Smooth muscle cell (in vitro differentiated cells): Measurements from ENCODE around the gene RPS6KA3. TPM values are rescaled to one million over a fixed set of nuclear protein-coding genes. Genes with fewer than 3 reads are reported as not detected.

Experiments used
- DNase-seq: peaks from one replicate; lab custom pipeline; 2025; ENCODE audit not compliant: unreplicated experiment; lab: John Stamatoyannopoulos, UW
- H2AFZ ChIP-seq: fragments of 200-600 bp; sonication (generic); 2 replicates; pipeline ENCODE4 v1.6.0; 2016; ENCODE audit warnings: antibody characterized with exemption, low read depth, mild to moderate bottlenecking
- H3F3A ChIP-seq: fragments of 200-600 bp; sonication (generic); 2 replicates; pipeline ENCODE4 v1.6.0; 2017; ENCODE audit warnings: antibody characterized with exemption, low read depth
- H3K27ac ChIP-seq: fragments of 200-600 bp; sonication (generic); 2 replicates; pipeline ENCODE4 v1.5.1; 2016; ENCODE audit warnings: low read depth, mild to moderate bottlenecking
- H3K27me3 ChIP-seq: fragments of 200-600 bp; sonication (generic); 2 replicates; pipeline ENCODE4 v1.6.1; 2016; ENCODE audit warnings: low read depth, mild to moderate bottlenecking
- H3K36me3 ChIP-seq: fragments of 200-600 bp; sonication (generic); 2 replicates; pipeline ENCODE4 v1.5.1; 2016; ENCODE audit warnings: low read depth
- H3K4me1 ChIP-seq: fragments of 200-600 bp; sonication (generic); 2 replicates; pipeline ENCODE4 v1.5.1; 2016; ENCODE audit warnings: low read depth
- H3K4me2 ChIP-seq: fragments of 200-600 bp; sonication (generic); 2 replicates; pipeline ENCODE4 v1.6.0; 2016; ENCODE audit warnings: mild to moderate bottlenecking
- H3K4me3 ChIP-seq: fragments of 200-600 bp; sonication (generic); 2 replicates; pipeline ENCODE4 v1.5.1; 2016; ENCODE audit warnings: mild to moderate bottlenecking
- H3K79me2 ChIP-seq: fragments of 200-600 bp; sonication (generic); 2 replicates; pipeline ENCODE4 v1.6.0; 2016; ENCODE audit warnings: low read depth, mild to moderate bottlenecking
- H3K9ac ChIP-seq: fragments of 200-600 bp; sonication (generic); 2 replicates; pipeline ENCODE4 v1.6.0; 2016; ENCODE audit warnings: low read depth
- H3K9me3 ChIP-seq: fragments of 200-600 bp; sonication (generic); replicated peaks from 2 replicates; pipeline ENCODE4 v1.5.1; 2016; ENCODE audit warnings: low read depth
- H4K20me1 ChIP-seq: fragments of 200-600 bp; sonication (generic); 2 replicates; pipeline ENCODE4 v1.6.0; 2016; ENCODE audit warnings: low read depth
- WGBS: methylation state at CpG from one replicate; pipeline ENCODE4 v1.1.7; 2016; ENCODE audit warnings: low lambda C conversion rate; 5-methylcytosine and 5-hydroxymethylcytosine counted together
- polyA plus RNA-seq: library from polyadenylated mRNA; unstranded; fragments of >200 nt; fragmentation: Nextera tagmentation; extraction: Ambion mirVana; gene quantifications from 2 replicates; pipeline ENCODE4 v1.2.1, GENCODE V29; 2016
- total RNA-seq: library from RNA; depleted of rRNA; stranded (reverse); fragments of >200 nt; gene quantifications from 2 replicates; pipeline ENCODE4 v1.2.3, GENCODE V29; 2014
- TF ChIP-seq, protein P1 (sequence below): fragments of 200-600 bp; sonication (generic); IDR thresholded peaks from 2 replicates; pipeline ENCODE4 v1.5.1; 2017; ENCODE audit warnings: borderline replicate concordance, mild to moderate bottlenecking, antibody characterized with exemption; ENCODE audit not compliant: insufficient read depth, poor library complexity, severe bottlenecking

The RPS6KA3 gene
- total and polyA plus RNA-seq, 2 experiments from 2014 or later = 15.4 to 37.2 TPM

DNA sequence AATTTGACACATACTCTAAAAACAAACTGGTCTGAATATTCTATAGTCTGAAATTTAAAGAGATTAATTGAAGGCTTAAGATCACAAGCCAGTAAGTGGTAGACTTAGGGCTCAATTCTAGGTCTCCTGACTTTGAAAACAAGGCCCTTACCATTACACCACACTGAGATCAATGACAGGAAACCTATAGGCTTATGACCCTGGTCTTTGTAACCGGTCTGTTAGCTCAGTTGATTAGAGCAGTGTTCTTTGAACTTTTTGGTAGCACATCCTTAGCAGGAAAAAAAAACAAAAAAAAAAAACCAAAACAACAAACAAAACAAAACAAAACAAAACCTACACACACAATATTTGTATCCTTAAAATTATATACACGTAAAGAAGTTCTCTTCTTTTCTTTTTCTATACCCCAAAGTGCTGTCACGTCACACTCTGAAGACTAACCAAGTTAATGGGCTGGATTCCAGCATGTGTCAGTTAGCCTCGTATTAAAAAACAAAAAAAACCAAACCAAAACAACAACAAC, 55.4 kb downstream of the RPS6KA3 start:
- H3K27ac ChIP-seq = no peak overlapping the region
- H3K9me3 ChIP-seq = peaks cover 5% of the 10 kb centered on the region
- TF ChIP-seq, protein P1, sequence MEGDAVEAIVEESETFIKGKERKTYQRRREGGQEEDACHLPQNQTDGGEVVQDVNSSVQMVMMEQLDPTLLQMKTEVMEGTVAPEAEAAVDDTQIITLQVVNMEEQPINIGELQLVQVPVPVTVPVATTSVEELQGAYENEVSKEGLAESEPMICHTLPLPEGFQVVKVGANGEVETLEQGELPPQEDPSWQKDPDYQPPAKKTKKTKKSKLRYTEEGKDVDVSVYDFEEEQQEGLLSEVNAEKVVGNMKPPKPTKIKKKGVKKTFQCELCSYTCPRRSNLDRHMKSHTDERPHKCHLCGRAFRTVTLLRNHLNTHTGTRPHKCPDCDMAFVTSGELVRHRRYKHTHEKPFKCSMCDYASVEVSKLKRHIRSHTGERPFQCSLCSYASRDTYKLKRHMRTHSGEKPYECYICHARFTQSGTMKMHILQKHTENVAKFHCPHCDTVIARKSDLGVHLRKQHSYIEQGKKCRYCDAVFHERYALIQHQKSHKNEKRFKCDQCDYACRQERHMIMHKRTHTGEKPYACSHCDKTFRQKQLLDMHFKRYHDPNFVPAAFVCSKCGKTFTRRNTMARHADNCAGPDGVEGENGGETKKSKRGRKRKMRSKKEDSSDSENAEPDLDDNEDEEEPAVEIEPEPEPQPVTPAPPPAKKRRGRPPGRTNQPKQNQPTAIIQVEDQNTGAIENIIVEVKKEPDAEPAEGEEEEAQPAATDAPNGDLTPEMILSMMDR = no peak
- no peak overlapping the region for H3K4me2 ChIP-seq
- no peaks in the 10 kb centered on the region for H3F3A ChIP-seq
- no peak overlapping the region for H3K9ac ChIP-seq
- no peaks in the 10 kb centered on the region for H3K79me2 ChIP-seq
- H3K4me3 ChIP-seq = no peak overlapping the region
- 52% methylated on average over 4 of the region's 4 CpGs for whole genome bisulfite sequencing
- H2AFZ ChIP-seq = no peak overlapping the region
- no peaks in the 10 kb centered on the region for H3K4me1 ChIP-seq
- no peaks in the 10 kb centered on the region for H3K27me3 ChIP-seq
- H3K36me3 ChIP-seq = no peaks in the 10 kb centered on the region
- no peaks in the 10 kb centered on the region for H4K20me1 ChIP-seq
- DNase-seq = no peak

DNA sequence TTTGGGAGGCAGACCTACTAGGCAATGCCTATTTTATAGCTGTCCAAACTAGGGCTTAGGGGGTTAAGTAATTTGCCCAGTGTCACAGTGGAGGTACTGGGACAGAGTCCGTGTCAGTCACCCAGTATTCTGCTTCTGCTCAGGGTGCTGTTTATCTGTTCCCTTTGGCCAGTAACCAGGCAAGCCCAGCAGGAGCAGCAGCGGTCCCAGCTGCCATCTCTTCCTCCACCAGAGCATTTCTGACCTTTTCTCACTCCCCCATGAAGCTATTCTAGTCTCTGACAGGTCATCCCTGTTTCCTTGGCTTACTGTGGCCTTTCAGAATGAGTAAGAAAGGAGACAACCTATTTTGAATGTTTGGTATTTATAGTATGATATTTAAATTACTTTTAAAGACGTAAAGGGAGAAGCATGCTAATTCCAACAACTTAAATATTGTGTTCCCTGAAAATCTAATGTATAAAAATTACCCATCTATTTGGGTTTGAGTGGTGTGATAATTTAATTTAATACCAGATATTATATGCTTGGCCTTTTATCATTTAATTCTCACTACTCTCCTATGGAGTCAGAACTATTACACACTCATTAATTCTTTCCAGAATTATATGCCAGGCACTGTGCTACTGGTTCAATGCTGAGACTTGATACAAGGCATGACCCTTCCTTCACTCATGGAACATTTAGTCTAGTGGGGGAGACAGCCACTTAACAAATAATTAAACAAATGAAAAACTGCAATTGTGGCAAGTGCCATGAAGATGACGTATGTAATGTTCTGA, 60.6 kb downstream of the RPS6KA3 start:
- Histone ChIP-seq H3K9ac (no peak overlapping the region), H3K4me3 (no peak overlapping the region), H3F3A (no peaks in the 10 kb centered on the region), H2AFZ (no peak overlapping the region), H4K20me1 (no peaks in the 10 kb centered on the region), H3K4me2 (no peak overlapping the region), H3K36me3 (no peaks in the 10 kb centered on the region), H3K27ac (no peak overlapping the region), H3K9me3 (no peaks in the 10 kb centered on the region), H3K27me3 (no peaks in the 10 kb centered on the region), H3K79me2 (no peaks in the 10 kb centered on the region), H3K4me1 (no peaks in the 10 kb centered on the region)
- TF ChIP-seq, protein P1 = no peak
- 71% methylated on average over 4 of the region's 4 CpGs for whole genome bisulfite sequencing
- no peak for DNase-seq

GRCh38 chrX:20204351-20204750, 62.4 kb downstream of the RPS6KA3 start:
- no peaks in the 10 kb centered on the region for H3K36me3 ChIP-seq
- no peak overlapping the region for H2AFZ ChIP-seq
- H3K79me2 ChIP-seq = no peaks in the 10 kb centered on the region
- WGBS = 87% methylated on average over 6 of the region's 6 CpGs
- no peak overlapping the region for H3K4me3 ChIP-seq
- H3F3A ChIP-seq = no peaks in the 10 kb centered on the region
- H3K9me3 ChIP-seq = peaks cover 8% of the 10 kb centered on the region
- no peak for DNase-seq
- H3K27me3 ChIP-seq = no peaks in the 10 kb centered on the region
- no peak overlapping the region for H3K4me2 ChIP-seq
- TF ChIP-seq, protein P1 = no peak
- H3K9ac ChIP-seq = no peak overlapping the region
- H4K20me1 ChIP-seq = no peaks in the 10 kb centered on the region
- H3K27ac ChIP-seq = no peak overlapping the region
- no peaks in the 10 kb centered on the region for H3K4me1 ChIP-seq
